Jurkat, Clone E6-1 (cell line): ENCODE measurements around the gene SZRD1. TPM values are rescaled to one million over a fixed set of nuclear protein-coding genes. Genes with fewer than 3 reads are reported as not detected.
"Not testable (repeated sequence)": the region's sequence is repeated elsewhere in the genome, so short reads cannot be mapped to it uniquely, and the experiment has no call there.

Experiments
- DNase-seq: peaks from one replicate; pipeline ENCODE4 v3.0.0-alpha.2; 2011; ENCODE audit warnings: low read depth, low spot score
- H3K4me3 ChIP-seq: 2 replicates; pipeline ENCODE4 v1.5.1; 2011; ENCODE audit warnings: mild to moderate bottlenecking, low read length, control low read depth, moderate library complexity
- polyA plus RNA-seq: library from polyadenylated mRNA; unstranded; fragments of >200 nt; gene quantifications from one replicate; pipeline ENCODE4 v1.2.1, GENCODE V29; 2012; ENCODE audit warnings: missing spikeins; ENCODE audit not compliant: insufficient read length, insufficient read depth

Gene SZRD1
- polyA plus RNA-seq, result 108 TPM

GRCh38 chr1:16366722-16367257 lies at the start of gene SZRD1:
Gene SZRD1, plus strand, starts transcription at chr1:16367242. Its CDS starts 16 bp downstream, at chr1:16367258.
- peak; percentile 99 for DNase-seq
- peak within 1 kb of the TSS; percentile 94 for H3K4me3 ChIP-seq

DNA sequence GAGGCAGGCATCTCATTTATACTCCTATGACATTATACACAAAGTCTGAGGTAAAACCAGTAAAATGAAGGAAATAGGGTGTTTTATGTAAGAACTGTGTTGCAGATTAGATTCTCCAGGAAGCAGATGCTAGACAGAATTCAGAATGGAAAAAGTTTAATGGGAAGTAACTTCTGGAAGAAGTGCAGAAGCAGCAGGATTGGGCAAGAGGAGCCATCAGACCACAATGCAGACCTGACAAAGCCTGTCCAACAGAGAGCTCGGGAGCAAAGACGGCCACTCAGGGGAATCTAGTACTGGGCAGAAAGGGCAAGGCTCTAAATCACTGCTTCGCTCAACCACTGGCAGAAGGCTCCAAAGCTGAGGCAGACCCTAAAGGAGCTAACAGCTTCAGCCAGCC lies 48.5 kb upstream of the SZRD1 start:
- DNase-seq, result no peak
- H3K4me3 ChIP-seq, result no peak overlapping the region

DNA sequence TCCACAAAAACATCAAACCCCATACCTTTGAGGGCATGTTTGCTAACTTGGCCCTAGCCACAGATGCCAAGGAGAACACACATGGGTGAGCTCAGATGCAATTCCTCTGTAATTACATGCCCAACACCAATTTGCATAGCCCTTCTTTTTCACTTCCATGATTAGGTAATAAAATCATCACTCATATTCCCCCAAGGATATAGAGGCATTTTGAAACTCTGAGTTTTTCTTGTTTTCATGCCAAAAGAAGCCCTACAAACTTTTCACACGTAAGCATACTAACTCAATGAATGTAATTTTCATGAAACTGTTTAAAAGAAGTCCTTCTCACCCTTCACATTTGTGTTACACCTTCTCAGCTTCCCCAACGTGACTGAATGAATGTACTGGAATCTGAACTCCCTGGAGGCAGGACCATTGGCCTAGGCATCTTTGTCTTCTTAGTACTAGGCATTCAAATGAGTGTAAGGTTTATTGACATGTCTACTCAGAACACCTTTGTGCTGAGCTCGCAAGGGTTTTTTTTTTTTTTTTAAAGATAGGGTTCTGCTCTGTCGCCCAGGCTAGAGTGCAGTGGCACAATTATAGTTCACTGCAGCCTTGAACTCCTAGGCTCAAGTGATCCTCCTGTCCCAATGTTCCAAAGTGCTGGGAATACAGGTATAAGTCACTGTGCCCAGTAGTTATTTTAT lies 45.7 kb upstream of the SZRD1 start:
- H3K4me3 ChIP-seq, result no peak overlapping the region
- no peak for DNase-seq

DNA sequence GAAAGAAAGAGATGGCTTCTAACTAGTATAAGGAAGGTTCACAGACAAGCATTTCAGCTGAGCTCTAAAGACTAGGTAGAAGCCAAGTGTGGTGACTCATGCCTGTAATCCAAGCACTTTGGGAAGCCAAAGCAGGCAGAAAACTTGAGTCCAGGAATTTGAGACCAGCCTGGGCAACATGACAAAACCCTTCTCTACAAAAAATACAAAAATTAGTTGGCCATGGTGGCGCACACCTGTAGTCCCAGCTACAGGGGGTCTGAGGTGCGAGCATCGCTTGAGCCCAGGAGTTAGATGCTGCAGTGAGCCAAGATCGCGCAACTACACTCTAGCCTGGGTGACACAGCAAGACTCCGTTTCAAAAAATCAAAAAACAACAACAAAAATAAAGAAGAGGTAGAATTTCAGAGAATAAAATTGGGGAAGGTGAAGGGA lies 42.6 kb upstream of the SZRD1 start:
- DNase-seq, result no peak
- no peak overlapping the region for H3K4me3 ChIP-seq

DNA sequence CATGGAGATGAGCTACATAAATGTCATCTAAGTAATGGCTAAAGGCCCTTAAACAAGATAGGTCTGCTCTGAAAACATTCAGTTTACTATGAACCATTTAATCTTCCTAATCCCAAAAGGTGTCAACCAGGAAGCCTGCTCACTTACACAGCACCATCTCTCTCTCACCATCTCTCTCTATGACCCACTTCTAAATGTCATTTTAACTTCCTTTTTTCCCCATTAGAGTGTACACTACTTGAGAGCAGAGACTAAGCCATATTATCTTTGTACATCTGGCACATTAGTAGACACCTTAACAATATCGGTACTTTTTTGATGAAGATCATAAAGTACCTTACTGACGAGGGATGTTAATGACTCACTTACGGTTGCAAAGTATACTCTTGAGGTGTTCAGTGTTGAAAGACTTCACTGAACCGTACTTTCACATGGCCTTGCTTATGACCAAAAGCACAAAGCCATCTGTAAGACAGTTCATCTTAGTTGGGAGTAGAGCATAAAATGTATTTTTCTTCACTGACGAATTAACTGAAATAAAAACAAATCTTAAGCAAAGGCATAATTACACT lies 40.1 kb upstream of the SZRD1 start:
- DNase-seq, result no peak

DNA sequence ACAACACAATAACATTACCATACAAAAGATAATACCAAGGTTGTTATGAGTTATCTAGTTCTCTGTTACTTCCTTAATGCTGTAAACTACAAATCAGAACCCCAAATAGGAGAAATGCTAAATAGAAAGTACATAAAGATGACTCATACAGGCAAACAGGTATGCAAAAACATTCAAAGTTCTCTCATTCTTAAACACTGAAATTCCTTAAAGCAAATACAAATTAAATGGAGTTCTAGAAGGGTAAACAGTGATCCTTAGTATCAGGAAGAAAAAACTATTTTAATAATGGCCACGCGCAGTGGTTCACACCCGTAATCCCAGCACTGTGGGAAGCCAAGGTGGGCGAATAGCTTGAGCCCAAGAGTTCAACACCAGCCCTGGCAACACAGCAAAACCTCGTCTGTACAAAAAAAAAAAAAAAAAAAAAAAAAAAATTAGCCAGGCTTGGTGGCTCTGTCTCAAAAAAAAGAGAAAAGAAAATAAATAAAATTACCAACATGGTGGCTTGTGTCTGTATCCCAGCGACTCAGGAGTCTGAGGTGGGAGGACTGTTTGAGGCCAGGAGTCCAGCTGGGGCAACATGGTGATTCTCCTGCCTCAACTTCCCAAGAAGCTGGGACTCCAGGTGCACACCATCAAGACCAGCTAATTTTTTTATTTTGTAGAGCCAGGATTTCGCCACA lies 32.2 kb upstream of the SZRD1 start:
- no peak overlapping the region for H3K4me3 ChIP-seq
- DNase-seq, result no peak

More for the DNA sequence above, 40.1 kb upstream of the SZRD1 start:
- no peak overlapping the region for H3K4me3 ChIP-seq

DNA sequence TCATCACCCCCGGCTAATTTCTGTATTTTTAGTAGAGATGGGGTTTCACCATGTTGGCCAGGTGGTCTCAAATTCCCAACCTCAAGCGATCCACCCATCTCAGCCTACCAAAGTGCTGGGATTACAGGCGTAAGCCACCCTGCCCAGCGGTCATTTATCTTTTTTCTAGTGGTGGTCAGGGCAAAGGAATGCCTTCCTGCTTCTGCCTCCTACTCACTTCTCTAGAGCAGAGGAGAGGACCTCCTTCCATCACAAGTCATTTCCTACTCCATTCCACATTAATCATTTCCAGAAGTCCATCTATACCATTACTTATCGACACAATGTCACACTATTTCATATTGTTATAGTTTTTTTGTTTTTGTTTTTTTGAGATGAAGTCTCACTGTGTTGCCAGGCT lies 28.1 kb upstream of the SZRD1 start:
- no peak for DNase-seq
- H3K4me3 ChIP-seq, result no peak overlapping the region

DNA sequence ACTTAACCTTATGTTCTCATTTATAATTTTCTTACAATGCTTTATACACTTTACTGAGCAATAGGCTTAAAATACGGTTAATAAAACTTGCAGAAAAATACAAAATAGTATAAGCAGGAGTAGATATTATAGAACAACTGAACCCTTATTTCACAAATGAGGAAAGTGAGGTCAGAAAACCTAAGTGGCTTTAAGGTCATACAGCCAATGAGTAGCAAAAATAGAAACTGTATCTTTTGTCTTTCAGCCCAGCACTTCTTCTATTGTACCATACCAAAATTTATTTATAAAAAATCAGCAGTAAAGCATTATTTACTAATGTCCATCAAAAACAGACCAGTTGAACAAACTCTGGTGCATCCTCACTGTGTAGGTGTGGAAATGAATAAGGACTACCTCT lies 26.4 kb upstream of the SZRD1 start:
- H3K4me3 ChIP-seq, result no peak overlapping the region
- no peak for DNase-seq

DNA sequence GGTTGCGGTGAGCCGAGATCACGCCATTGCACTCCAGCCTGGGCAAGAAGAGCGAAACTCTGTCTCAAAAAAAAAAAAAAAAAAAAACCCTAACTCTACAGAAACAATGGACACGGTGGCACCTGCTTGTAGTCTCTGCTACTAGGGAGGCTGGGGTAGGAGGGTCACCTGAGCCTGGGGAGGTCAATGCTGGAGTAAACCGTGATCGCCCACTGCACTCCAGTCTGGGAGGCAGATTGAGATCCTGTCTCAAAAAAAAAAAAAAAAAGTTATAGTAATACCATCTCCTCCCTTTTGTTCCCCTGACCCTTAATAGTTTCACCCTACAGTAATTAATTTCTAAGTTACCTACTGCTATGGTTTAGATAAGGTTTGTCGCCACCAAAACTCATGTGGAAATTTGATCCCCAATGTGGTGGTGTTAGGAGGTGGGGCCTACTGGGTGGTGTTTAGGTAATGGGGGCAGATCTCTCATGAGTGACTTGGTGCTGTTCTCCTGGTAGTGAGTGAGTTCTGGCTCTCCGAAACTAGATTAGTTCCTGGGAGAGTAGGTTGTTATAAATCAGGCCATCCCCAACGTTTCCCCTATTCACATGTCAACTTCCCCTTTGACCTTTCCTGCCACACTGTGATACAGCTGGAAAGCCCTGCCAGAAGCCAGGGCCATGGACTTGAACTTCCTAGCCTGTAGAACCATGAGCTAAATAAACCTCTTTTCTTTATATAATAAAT lies 24.5 kb upstream of the SZRD1 start:
- no peak for DNase-seq

GRCh38 chr1:16343276-16343675 lies 23.8 kb upstream of the SZRD1 start:
- H3K4me3 ChIP-seq, DNase-seq: not testable (repeated sequence)

More for the DNA sequence above, 24.5 kb upstream of the SZRD1 start:
- H3K4me3 ChIP-seq, result no peak overlapping the region

DNA sequence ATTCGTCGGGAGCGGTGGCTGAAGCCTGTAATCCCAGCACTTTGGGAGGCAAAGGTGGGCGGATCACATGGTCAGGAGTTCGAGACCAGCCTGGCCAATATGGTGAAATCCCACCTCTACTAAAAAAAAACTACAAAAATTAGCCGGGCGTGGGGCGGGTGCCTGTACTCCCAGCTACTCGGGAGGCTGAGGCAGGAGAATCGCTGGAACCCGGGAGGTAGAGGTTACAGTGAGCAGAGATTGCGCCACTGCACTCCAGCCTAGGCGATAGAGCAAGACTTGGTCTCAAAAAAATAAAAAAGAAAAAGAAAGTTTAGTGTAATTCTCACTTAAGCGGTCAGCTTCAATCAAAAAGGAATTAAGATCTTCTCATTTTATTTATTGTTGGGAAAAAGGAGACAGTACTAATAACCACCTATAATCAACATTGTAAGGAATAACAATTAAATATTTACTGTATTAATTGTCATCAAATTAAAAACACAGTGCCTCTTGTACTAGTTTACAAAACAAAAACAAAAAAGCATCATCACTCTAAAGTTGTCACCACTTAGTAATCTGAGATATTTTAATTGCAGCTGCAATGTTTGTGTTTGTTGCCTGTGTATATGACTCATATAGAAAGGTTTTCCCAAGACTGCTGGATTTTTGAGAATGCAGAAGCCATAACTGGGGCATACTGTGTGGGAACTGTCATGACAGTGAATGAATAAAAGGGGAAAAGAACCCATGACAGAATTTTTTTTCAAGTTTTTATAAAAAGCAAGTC lies 18.4 kb upstream of the SZRD1 start:
- H3K4me3 ChIP-seq, result no peak overlapping the region
- no peak for DNase-seq

- no peak for DNase-seq
- H3K4me3 ChIP-seq, result no peak overlapping the region
Observed at GRCh38 chr1:16349847-16350406, 17.1 kb upstream of the SZRD1 start.

- DNase-seq, result no peak
- peak overlapping the region; percentile 92 for H3K4me3 ChIP-seq
Observed at GRCh38 chr1:16351456-16351993, 15.5 kb upstream of the SZRD1 start.

DNA sequence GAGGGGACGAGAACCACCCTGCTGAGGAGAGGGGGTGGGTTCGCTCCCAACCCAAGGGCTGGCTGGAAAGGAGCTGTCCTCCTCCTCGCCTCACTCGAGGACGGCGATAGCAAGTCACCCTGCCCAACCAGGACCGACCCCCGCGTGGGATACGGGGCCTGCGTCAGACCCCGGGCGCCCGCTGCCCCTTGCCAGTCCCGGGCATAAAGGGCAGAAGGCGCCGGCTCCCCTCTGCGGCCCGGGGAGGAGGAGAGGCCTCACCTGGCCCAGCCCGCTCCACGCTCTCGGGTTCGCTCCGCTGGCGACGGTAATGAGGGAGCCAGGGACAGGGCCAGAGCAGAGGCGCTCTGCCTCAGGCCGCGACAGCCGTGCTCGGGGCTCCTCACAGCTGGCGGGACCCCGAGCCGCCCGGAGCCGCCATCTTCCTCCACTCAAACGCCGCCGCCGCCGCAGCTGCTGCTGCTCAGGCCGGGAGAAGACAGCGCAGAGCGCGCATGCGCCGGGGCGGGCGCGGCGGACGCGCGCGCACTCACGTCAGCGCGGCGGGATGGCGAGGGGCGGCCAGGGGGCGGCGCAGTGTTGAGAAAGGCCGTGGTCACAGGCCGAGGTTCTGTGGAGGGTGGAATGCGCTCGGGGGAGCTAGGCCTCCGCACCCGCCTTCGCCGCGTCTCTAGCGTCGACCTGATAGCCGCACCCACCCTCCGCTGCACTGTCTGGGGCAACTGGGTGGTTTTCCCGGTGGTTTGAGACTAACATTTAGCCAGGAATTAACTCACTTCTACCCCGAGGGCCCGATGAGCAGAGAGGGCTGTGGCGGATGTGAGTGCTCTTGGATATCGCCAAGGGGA lies 14.8 kb upstream of the SZRD1 start, which contains the start of gene FBXO42:
FBXO42 (minus strand) TSS at position 487 of the 848 bp plus-strand sequence. CDS start 37,062 bp downstream, outside the sequence.
- DNase-seq, result peak; percentile 85
- H3K4me3 ChIP-seq, result peak within 1 kb of the TSS; percentile 92

DNA sequence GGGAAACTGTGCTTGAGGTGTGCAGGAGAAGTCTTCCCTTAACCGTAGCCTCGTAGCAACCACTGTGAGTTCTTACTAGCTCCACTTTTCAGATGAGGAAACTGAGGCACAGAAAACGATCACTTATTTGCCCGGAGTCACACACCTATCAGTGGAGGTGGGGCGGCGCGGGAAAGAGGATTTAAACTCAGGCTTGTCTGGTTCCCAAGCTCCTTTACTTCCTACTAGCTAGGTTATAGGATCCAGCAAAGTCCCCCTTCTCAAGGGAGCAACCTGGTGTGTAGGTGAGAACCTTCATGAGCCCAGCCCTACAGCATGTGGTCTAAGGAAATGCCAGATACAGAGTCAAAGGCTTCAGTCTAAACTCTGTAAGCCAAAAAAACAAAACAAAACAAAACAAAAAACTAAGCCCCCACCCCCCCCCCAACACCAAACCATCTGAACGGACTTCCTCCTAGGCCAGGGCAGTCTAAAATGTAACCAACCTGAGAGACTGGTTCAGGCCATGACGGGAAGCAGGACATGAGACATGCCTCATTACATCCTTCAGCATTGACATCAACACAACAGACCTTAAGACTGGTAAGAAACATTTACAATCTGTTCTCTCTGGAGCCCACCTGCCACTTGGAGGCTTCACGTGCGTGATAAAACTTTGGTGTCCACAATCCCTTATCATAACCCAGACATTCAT lies 14.1 kb upstream of the SZRD1 start:
- no peak for DNase-seq
- peak overlapping the region; percentile 92 for H3K4me3 ChIP-seq

- no peak for DNase-seq
- H3K4me3 ChIP-seq, result no peak overlapping the region
Observed at GRCh38 chr1:16354619-16355018, 12.4 kb upstream of the SZRD1 start.

GRCh38 chr1:16356867-16357266 lies 10.2 kb upstream of the SZRD1 start:
- no peak for DNase-seq

More at GRCh38 chr1:16356867-16357266, 10.2 kb upstream of the SZRD1 start:
- H3K4me3 ChIP-seq, result no peak overlapping the region
